Fibroblast of pulmonary artery (primary cell): ENCODE data around the gene EGLN3.

Source experiments
- DNase-seq: peaks from one replicate; pipeline ENCODE4 v3.0.0-alpha.2; 2010; ENCODE audit warnings: low read depth
- H3K4me3 ChIP-seq: replicated peaks from 2 replicates; pipeline ENCODE4 v1.5.1; 2011; ENCODE audit warnings: low read depth, mild to moderate bottlenecking, control low read depth, low read length, moderate library complexity
- CTCF ChIP-seq: IDR thresholded peaks from 2 replicates; pipeline ENCODE4 v1.5.1; 2011; ENCODE audit warnings: mild to moderate bottlenecking, control low read depth, low read length, inconsistent platforms; ENCODE audit errors: missing control alignments

The EGLN3 gene

GRCh38 chr14:33950320-33951182 lies at the start of gene EGLN3:
EGLN3 (minus strand) TSS chr14:33951074; CDS start chr14:33950752, 322 bp downstream.
- TF ChIP-seq CTCF = no peak
- H3K4me3 ChIP-seq = peak within 1 kb of the TSS; percentile 64
- DNase-seq = peak; percentile 71

GRCh38 chr14:34000396-34000795 lies 49.5 kb upstream of the EGLN3 start:
- no peak for DNase-seq
- no peak overlapping the region for H3K4me3 ChIP-seq
- no peak for TF ChIP-seq CTCF

- TF ChIP-seq CTCF = no peak
- DNase-seq = no peak
- H3K4me3 ChIP-seq = no peak overlapping the region
Observed at GRCh38 chr14:33999771-34000291, 49.0 kb upstream of the EGLN3 start.

- DNase-seq = no peak
- TF ChIP-seq CTCF = no peak
- H3K4me3 ChIP-seq = no peak overlapping the region
Observed at GRCh38 chr14:33997611-33998010, 46.7 kb upstream of the EGLN3 start.

GRCh38 chr14:33996462-33996861 lies 45.6 kb upstream of the EGLN3 start:
- DNase-seq = no peak
- H3K4me3 ChIP-seq = no peak overlapping the region
- no peak for TF ChIP-seq CTCF

- TF ChIP-seq CTCF = no peak
- no peak for DNase-seq
- no peak overlapping the region for H3K4me3 ChIP-seq
Observed at GRCh38 chr14:33993246-33993645, 42.4 kb upstream of the EGLN3 start.
